ENCODE measurements around the gene LZTS3.

DNA sequence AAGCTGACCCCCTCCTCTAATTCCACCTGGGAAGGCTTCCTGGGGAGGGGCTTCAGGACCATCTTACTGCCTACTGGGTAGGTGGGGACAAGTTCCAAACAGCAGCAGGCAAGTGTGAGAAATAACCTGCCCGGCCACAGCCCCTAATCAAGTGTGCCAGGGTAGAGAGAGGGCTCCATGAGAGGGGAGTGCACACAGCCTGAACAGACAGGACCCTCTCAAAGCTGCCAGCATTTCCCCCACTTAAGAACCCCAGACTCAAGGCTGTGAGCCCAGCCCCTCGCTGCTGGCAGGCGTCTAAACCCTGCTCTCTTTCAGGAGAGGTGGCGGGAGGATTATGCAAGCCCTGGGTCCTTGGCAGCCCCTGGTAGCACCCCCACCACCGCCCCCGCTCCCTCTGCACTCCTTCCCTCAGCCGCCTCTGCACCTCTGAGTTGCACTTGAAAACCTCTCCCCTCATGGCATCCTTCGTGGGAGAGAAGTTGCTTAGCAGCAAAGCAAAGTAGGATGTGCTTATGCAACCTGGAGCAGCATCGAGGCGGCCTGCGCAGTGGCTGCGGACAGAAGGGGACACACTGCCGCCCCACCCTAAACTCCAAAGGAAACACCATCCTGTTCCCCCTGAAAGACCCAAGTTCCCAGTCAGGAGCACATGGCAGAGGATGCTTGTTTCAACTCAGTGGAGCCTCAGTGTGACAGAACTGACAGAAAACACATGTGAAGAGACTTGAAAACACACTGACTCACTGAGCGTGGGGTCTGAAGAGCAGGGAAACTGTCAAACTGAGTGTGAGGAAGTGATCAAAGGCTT is 20.7 kb upstream of the LZTS3 start:
- TF ChIP-seq, protein P1, sequence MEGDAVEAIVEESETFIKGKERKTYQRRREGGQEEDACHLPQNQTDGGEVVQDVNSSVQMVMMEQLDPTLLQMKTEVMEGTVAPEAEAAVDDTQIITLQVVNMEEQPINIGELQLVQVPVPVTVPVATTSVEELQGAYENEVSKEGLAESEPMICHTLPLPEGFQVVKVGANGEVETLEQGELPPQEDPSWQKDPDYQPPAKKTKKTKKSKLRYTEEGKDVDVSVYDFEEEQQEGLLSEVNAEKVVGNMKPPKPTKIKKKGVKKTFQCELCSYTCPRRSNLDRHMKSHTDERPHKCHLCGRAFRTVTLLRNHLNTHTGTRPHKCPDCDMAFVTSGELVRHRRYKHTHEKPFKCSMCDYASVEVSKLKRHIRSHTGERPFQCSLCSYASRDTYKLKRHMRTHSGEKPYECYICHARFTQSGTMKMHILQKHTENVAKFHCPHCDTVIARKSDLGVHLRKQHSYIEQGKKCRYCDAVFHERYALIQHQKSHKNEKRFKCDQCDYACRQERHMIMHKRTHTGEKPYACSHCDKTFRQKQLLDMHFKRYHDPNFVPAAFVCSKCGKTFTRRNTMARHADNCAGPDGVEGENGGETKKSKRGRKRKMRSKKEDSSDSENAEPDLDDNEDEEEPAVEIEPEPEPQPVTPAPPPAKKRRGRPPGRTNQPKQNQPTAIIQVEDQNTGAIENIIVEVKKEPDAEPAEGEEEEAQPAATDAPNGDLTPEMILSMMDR (IDR thresholded peaks at IDR 0.05; ENCODE audit: borderline replicate concordance, extremely low read depth, low read length, poor library complexity, severe bottlenecking), result no peak
- no peak for TF ChIP-seq EZH2 (IDR thresholded peaks at IDR 0.05; ENCODE audit: borderline replicate concordance, low read depth, low read length, severe bottlenecking)
